ENCODE measurements around the gene ECSCR.
"Not testable (repeated sequence)": the region's sequence is repeated elsewhere in the genome, so short reads cannot be mapped to it uniquely, and the experiment has no call there.

Gene ECSCR

DNA sequence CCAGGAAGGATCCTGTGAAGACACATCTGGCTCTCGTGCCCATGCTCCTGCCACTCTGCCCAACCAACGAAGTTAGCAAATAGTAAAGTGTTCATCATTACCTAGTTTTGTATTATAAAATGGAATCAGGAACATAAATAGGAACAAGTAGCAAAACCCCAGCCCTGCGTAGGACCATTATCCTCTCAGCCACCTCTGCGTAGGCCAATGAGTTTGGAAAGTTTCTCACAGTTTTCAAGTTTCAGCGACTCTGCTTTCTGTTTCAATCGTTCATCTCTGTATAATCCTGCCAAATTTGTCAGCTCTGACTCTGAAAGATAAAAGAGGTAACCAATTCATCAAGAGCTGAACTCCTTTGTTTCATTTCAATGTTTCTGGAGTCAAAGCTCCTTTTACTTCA is 48.6 kb downstream of the ECSCR start:
- DNase-seq (ENCODE audit: low read depth in 2 of 2): no peak

DNA sequence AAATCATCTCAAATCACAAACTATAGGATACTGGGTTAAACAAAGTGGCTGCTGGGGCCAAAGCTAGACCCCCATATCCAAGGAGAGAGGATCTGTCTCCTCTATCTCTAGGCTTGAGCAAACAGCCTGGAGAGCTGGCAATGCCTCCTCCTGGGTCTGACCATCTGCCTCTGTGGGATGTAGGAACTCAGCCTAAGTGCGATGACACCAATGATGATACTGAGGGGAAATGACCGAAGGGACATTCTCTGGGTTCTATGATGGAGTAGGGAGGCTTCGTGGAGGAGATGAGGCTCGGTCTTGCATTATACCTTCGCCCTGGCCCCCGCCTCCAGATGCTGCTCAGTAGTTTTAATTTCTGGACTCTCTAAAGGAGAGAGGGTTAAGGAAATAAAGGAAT is 49.4 kb downstream of the ECSCR start:
- no peak for DNase-seq (ENCODE audit: low read depth in 2 of 2)

DNA sequence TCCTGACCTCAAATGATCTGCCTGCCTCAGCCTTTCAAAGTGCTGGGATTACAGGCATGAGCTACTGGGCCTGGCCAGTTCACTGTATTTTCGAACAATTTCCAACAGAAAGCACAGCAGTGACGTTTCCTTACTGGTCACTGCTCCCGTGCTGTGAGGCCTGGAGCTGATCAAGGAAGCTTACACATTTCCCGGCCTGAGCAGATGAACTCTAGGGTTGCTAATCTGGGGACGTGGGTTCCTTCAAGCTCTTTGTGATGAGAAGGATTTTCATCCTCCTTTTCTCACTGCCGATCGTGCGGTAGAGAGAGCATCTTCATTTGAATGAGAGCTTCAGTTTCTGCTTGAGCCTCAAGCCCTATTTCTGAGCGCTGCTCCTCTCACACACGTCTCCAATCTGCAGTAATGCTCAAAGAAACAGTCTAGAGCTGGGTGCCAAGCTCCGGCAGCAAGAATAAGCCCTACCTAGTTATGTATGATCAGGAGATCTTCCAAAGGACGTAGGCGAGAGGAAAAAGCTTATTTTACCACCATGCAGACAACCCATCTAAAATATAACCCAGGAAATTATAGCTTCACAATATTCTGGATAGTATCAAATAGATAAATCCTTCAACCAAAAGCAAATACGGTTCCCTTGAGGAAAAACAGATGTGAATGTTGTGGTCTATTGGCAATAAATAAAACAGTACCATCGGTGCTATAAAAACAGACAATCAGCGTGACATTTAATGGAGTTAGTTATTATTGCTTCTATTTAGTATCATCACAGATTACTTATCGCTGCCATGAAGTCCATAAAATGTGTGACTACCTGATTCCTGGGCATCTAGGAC is 51.3 kb downstream of the ECSCR start:
- no peak for DNase-seq (ENCODE audit: low read depth in 2 of 2)

DNA sequence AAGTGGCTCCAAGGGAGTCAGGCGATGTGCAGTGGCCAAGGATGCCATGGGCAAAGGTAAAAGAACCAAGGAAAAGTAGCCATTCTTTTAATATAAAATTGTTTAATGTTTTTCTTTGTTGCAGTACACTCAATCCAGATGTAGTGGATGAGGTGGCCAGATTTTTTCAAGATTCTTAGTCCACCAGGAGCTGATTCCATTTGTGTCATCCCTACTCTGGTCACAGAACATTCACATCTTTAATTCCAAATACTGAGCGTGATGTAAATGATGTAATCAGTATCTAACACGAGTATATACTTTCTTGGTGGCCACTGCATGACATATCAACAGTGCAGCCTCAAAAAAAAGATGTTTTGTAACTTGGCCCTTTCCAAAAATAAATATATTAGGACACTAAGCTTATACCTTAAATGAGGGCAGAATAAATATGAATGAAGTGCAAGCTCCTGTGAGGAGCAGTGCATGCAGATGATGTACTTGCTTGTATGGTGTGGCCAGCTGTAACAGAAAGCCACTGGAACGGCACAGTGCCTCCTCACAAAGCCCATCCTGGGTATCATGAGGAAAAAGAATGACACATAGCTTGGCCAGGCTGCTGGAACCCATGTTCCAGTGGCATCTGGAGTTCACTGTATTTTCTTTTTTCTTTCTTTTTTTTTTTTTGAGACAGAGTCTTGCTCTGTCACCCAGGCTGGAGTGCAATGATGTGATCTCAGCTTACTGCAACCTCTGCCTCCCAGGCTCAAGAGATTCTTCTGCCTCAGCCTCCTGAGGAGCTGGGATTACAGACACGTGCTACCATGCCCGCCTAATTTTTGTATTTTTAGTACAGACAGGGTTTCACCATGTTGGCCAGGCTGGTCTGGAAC is 52.2 kb downstream of the ECSCR start:
- no peak for DNase-seq (ENCODE audit: low read depth in 2 of 2)

DNA sequence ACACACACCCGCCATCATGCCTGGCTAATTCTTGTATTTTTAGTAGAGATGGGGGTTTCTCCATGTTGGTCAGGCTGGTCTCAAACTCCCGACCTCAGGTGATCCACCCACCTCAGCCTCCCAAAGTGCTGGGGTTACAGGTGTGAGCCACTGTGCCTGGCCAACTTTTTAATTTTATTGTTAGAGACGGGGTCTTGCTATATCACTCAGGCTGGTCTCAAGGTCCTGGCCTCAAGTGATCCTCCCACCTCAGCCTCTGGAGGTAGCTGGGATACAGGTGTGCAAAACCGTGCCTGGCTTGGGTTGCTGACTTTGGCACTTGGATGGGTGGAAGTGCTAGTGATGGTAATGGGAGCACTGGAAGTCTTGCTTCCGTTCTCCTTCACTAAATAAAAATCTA is 53.4 kb downstream of the ECSCR start:
- not testable (repeated sequence) for DNase-seq (ENCODE audit: low read depth in 2 of 2)

DNA sequence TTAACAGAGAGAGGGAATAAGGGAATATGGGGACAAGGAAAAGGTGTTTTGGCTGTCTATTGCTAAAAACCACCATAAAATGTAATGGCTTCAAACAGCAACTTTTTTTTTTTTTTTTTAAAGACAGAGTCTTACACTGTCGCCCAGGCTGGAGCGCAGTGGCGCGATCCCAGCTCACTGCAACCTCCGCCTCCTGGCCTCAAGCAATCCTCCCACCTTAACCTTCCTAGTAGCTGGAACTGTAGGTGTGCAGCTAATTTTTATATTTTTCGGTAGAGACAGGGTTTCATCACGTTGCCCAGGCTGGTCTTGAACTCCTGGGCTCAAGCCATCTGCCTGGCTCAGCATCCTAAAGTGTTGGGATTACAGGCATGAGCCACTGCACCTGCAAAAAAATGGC is 54.4 kb downstream of the ECSCR start:
- DNase-seq (ENCODE audit: low read depth in 2 of 2): no peak

DNA sequence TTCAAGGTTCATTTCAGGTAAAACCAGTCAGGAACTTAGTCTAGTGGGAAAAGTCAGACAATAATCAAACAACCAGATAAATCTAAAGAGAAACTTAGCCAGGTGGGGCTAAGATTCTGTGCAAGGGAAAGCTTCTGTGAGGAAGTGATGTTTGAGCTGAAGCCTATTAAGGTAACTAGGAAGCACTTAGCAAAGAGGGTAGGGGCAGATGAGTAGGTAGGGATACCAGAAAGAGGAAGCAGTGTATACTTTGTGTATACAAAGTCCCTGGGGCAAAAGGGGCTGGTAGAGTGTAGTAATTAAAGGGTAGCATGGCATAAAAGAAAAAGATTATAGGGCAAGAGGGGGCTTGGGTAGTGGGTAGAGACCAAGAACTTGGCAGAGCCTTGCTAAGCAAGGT is 55.0 kb downstream of the ECSCR start:
- no peak for DNase-seq (ENCODE audit: low read depth in 2 of 2)

DNA sequence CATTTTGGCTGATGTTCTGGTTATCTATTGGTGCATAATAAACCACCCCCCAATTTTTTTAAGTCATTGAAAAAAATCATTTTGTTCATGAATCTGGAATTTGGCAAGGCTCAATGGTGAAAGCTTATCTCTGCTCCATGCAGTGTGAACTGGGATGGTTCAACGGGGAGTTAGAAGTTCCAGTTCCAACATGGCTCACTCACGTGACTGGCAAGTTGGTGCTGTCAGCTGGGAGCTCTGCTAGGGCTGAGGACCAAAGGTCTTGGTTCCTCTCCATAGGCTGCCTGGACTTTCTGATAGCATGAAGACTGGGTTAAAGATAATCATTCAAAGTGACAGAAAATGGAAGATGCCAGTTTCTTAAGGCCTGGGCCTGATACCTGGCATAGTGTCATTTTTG is 55.6 kb downstream of the ECSCR start:
- no peak for DNase-seq (ENCODE audit: low read depth in 2 of 2)

DNA sequence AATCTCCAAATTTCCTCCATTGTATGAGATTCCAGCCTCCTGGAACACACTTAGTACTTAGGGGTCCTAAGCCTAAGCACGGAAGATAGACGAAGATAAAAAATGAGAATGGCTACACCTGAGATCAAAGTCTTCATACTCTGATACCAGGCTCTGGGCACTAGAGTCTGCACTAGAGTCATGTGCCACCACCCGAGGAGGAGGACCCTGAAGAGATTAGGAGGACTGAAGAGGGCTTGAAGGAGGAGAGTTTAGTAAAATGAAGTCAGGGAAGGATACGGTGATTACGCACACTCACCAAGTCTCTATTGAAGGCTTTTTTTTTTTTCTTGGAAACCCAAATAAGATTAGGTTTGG is 58.1 kb downstream of the ECSCR start:
- no peak for DNase-seq (ENCODE audit: low read depth in 2 of 2)

DNA sequence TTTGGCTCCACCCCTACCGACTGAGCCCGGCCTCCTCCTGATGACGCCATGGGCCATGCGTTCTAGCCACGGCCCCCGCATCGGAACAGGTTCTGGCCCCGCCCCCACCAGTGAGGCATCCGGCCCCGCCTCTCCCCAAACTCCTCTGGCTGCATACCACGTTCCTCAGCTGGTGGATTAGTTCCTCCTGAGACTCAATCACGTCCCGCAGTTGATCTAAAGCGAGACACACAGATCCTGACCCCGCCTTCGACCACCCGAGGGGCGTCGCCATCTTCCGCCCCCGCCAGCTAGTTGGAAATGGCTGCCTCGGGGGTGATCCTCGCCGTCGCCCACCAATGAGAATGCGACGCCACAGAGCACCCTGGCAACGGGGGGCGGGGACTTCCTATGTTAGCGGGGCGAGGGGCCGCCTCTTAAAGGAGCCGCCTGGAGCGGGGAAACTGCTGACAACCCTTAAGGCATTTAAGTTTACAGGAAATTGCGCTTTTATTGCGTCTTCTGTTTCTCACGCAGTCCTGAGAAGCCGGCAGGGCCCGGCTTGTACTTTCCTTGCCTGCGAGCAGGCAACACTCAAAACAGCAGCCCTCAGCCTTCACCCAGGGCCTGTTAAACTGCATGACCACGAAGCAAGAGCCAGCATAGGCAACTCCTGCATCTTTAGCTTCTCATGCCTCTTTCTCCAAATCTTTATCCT is 58.6 kb downstream of the ECSCR start, which contains the start of gene SPATA24:
TSS of gene SPATA24 (minus strand) at position 303 of the 697 bp plus-strand sequence. CDS start at position 274, 29 bp downstream.
- peak; percentile 90 to 94 for DNase-seq (ENCODE audit: low read depth in 2 of 2)

DNA sequence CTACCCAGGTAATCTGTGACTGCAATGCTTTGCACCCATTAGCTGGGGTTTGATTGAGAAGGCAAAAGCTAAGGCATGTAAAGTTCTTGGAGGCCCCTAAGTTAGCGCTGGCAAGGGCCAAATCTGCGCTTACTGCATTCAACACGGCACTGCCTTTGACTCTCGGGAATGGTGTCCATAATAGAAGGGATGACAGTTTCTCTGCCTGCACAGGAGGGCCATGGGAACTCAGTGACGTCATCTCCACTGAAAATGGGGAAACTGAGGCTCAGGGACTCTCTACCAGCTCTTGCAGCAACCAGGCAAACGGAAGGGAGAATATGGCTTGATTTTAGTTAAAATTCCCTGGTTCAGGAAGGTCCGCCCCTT is 59.1 kb downstream of the ECSCR start:
- no peak for DNase-seq (ENCODE audit: low read depth in 2 of 2)

DNA sequence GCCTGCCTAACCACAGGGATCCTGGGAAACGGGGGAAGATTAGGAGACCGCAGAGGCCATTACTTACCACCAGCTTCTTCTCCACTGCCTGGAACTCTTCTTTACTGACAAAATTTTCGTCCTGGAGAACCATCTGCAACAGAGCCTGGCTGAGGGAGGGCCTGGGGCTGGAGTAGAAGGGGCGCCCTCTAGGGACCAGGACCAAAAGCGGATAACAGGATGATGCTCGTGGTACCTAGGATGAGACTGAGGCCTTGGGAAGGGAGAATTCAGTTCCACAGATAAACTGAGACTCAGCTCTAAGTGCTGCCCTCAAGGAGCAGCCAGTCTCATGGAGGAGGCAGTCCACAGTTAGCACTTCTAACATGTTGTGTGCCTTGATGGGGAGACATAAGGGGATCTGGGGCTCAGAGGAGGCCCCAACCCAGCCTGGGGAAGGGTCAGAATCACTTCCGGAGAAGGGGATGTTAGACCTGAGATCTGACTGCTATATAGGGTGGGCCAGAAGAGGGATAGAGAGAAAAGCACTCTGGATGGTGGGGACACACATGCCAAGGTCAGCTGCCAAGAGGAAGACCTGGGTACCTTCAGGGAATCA is 59.9 kb downstream of the ECSCR start:
- DNase-seq (ENCODE audit: low read depth in 2 of 2): no peak

DNA sequence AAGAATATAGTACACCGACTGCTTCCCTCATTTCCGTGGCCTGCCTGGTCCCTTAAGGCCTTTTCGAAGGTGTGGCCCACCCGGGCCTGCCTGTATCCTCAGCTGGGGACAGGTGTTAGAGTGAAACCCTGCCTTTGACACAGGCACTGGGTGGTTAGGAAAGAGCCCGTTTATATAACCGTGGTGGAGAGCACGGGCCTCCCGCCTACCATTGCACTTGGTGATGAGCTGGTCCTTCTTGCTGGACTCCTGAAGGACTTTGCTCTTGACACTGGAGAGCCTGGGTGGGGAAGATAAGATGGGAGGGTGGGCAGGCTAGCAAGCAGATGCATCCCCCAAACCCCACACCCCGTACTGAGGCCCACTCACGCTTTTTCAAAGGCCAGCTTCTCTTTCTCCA is 61.0 kb downstream of the ECSCR start:
- DNase-seq (ENCODE audit: low read depth in 2 of 2): no peak

DNA sequence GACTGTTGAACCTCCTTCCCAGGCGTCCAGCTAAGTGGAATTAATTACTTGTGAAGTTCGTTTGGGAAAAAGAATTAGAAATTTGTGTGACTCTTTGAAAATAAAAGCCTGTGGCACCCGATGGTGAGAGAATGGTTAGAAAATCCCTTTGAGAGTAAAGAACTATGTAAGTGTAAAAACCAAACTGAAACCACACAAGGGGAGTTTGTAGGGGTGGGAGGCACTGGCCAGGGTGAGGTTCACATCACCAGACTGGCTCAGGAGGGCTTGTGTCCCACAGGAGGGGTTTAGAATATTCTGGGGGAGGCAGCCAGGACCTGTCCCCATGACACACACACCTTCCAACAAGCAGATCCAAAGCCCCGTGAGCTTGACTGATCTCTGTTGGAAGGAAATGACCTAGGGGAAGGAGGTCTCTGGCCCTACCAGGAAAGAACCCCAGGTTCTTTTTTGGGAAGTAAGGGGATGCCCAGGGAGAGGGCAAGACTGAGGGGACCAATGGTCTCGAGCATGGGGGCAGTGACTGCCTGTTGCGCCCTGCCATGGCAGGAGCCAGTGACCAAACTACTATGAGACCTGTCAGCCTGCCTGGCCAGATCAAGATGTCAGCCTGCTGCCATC is 62.9 kb downstream of the ECSCR start:
- no peak for DNase-seq (ENCODE audit: low read depth in 2 of 2)
